ENCODE measurements around the gene RANBP3L. TPM values are rescaled to one million over a fixed set of nuclear protein-coding genes. Genes with fewer than 3 reads are reported as not detected.

RANBP3L gene
- total and polyA plus RNA-seq, 9 of the 15 experiments (the other 6 are each of a cell fraction or from before 2014, with no cell fraction given): 0.01 to 0.06 TPM; not detected in 7

DNA sequence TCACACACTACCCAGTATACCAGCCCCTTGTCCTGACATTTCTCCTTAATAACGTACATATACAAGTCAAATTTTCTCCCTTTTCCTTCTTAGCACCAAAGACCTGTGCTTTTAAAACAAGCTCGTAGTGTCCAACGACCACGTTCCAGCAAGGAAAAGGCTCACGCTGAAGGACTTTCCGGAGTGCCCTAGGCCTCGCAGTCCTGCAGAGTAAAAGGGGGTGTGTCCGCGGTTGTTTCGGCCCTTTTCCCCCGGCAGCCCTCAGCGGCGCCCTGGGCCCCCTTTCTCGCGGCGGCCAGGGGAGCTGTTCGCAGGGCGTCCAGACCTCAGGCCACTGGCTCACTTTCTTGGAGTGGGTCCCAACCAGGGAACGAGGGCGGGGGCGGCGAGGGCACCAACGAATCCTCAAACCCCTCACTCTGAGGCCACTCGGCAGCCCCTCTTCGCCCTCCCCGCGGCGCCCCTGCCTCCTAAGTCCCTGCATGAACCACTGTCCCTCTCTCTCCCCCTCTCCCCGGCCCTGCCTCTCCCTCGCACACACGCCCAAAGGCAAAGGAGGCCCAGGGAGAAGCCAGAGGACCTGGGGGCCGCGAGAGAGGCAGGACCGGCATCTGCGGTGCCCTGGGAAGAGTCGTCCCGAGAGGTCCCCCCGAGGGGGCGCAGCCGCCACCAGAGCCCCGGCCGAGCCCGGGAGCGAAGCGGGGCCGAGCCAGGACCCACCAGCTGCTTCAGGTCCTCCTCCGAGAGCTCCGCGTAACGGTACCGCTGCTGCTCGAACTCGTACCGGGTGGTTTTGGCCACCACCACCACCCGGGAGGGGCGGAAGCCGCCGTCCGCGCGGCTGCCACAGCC is 60.7 kb downstream of the RANBP3L start (continued):
- TF ChIP-seq, protein P1, sequence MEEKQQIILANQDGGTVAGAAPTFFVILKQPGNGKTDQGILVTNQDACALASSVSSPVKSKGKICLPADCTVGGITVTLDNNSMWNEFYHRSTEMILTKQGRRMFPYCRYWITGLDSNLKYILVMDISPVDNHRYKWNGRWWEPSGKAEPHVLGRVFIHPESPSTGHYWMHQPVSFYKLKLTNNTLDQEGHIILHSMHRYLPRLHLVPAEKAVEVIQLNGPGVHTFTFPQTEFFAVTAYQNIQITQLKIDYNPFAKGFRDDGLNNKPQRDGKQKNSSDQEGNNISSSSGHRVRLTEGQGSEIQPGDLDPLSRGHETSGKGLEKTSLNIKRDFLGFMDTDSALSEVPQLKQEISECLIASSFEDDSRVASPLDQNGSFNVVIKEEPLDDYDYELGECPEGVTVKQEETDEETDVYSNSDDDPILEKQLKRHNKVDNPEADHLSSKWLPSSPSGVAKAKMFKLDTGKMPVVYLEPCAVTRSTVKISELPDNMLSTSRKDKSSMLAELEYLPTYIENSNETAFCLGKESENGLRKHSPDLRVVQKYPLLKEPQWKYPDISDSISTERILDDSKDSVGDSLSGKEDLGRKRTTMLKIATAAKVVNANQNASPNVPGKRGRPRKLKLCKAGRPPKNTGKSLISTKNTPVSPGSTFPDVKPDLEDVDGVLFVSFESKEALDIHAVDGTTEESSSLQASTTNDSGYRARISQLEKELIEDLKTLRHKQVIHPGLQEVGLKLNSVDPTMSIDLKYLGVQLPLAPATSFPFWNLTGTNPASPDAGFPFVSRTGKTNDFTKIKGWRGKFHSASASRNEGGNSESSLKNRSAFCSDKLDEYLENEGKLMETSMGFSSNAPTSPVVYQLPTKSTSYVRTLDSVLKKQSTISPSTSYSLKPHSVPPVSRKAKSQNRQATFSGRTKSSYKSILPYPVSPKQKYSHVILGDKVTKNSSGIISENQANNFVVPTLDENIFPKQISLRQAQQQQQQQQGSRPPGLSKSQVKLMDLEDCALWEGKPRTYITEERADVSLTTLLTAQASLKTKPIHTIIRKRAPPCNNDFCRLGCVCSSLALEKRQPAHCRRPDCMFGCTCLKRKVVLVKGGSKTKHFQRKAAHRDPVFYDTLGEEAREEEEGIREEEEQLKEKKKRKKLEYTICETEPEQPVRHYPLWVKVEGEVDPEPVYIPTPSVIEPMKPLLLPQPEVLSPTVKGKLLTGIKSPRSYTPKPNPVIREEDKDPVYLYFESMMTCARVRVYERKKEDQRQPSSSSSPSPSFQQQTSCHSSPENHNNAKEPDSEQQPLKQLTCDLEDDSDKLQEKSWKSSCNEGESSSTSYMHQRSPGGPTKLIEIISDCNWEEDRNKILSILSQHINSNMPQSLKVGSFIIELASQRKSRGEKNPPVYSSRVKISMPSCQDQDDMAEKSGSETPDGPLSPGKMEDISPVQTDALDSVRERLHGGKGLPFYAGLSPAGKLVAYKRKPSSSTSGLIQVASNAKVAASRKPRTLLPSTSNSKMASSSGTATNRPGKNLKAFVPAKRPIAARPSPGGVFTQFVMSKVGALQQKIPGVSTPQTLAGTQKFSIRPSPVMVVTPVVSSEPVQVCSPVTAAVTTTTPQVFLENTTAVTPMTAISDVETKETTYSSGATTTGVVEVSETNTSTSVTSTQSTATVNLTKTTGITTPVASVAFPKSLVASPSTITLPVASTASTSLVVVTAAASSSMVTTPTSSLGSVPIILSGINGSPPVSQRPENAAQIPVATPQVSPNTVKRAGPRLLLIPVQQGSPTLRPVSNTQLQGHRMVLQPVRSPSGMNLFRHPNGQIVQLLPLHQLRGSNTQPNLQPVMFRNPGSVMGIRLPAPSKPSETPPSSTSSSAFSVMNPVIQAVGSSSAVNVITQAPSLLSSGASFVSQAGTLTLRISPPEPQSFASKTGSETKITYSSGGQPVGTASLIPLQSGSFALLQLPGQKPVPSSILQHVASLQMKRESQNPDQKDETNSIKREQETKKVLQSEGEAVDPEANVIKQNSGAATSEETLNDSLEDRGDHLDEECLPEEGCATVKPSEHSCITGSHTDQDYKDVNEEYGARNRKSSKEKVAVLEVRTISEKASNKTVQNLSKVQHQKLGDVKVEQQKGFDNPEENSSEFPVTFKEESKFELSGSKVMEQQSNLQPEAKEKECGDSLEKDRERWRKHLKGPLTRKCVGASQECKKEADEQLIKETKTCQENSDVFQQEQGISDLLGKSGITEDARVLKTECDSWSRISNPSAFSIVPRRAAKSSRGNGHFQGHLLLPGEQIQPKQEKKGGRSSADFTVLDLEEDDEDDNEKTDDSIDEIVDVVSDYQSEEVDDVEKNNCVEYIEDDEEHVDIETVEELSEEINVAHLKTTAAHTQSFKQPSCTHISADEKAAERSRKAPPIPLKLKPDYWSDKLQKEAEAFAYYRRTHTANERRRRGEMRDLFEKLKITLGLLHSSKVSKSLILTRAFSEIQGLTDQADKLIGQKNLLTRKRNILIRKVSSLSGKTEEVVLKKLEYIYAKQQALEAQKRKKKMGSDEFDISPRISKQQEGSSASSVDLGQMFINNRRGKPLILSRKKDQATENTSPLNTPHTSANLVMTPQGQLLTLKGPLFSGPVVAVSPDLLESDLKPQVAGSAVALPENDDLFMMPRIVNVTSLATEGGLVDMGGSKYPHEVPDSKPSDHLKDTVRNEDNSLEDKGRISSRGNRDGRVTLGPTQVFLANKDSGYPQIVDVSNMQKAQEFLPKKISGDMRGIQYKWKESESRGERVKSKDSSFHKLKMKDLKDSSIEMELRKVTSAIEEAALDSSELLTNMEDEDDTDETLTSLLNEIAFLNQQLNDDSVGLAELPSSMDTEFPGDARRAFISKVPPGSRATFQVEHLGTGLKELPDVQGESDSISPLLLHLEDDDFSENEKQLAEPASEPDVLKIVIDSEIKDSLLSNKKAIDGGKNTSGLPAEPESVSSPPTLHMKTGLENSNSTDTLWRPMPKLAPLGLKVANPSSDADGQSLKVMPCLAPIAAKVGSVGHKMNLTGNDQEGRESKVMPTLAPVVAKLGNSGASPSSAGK (IDR thresholded peaks at IDR 0.05): peak; percentile 46
- TF ChIP-seq ZNF695 (CRISPR knock-in tag; IDR thresholded peaks at IDR 0.05) (no peak), LEF1 (IDR thresholded peaks at IDR 0.05) (no peak), ETS2 (tag; IDR thresholded peaks at IDR 0.05; ENCODE audit: borderline replicate concordance, poor library complexity, severe bottlenecking) (no peak), CBFB (CRISPR knock-in tag; IDR thresholded peaks at IDR 0.05) (peak; percentile 77), FOSL1 (tag; conservative IDR thresholded peaks at IDR 0.05) (no peak), RBM14 (IDR thresholded peaks at IDR 0.05; ENCODE audit: borderline replicate concordance, insufficient read depth, low read depth, low read length) (0 out of 2 replicates have a peak, but pooled peaks have one; percentile 73), DNMT1 (IDR thresholded peaks at IDR 0.05) (no peak), TRIM28 (IDR thresholded peaks at IDR 0.05) (no peak)
- TF ChIP-seq, protein P2, sequence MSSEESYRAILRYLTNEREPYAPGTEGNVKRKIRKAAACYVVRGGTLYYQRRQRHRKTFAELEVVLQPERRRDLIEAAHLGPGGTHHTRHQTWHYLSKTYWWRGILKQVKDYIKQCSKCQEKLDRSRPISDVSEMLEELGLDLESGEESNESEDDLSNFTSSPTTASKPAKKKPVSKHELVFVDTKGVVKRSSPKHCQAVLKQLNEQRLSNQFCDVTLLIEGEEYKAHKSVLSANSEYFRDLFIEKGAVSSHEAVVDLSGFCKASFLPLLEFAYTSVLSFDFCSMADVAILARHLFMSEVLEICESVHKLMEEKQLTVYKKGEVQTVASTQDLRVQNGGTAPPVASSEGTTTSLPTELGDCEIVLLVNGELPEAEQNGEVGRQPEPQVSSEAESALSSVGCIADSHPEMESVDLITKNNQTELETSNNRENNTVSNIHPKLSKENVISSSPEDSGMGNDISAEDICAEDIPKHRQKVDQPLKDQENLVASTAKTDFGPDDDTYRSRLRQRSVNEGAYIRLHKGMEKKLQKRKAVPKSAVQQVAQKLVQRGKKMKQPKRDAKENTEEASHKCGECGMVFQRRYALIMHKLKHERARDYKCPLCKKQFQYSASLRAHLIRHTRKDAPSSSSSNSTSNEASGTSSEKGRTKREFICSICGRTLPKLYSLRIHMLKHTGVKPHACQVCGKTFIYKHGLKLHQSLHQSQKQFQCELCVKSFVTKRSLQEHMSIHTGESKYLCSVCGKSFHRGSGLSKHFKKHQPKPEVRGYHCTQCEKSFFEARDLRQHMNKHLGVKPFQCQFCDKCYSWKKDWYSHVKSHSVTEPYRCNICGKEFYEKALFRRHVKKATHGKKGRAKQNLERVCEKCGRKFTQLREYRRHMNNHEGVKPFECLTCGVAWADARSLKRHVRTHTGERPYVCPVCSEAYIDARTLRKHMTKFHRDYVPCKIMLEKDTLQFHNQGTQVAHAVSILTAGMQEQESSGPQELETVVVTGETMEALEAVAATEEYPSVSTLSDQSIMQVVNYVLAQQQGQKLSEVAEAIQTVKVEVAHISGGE (CRISPR knock-in tag; IDR thresholded peaks at IDR 0.05): no peak; a peak in 1 of 6 replicates
- TF ChIP-seq, protein P3, sequence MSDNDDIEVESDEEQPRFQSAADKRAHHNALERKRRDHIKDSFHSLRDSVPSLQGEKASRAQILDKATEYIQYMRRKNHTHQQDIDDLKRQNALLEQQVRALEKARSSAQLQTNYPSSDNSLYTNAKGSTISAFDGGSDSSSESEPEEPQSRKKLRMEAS (CRISPR knock-in tag; IDR thresholded peaks at IDR 0.05): no peak

All from K562 (cell line).